Measurements from ENCODE around the gene PTCD2.

PTCD2 gene

DNA sequence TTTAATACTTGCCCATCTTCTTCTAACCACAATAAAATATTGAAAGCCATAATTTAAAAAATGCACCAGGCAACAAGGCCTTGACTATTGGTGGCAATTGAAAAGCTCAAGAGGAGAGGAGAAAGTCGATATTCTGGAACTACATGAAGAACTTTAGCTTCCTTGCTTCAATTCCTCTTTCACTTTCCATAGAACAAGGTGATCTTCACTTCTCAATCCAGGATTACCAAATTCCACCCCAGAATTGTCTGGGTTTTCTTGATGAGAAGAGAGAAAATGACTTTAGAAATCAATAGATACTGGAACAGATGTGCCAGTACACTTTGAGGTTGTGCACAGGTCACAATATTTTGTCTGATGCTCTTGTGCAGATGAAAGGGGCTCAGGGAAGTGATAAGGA, 52.2 kb downstream of the PTCD2 start:
- no peak for DNase-seq (ENCODE audit: low read depth, low spot score)
- no peak overlapping the region for H3K9ac ChIP-seq (ENCODE audit: insufficient read length, low read depth)
- no peak for TF ChIP-seq YY1 (IDR thresholded peaks at IDR 0.05; ENCODE audit: insufficient read depth, insufficient read length)
- no peaks in the 10 kb centered on the region for H3K27me3 ChIP-seq (ENCODE audit: insufficient read depth, insufficient read length)
- H3K4me3 ChIP-seq (ENCODE audit: insufficient read length, low read depth) = no peak overlapping the region
- H3K9me3 ChIP-seq (ENCODE audit: insufficient read depth, low read length) = no peaks in the 10 kb centered on the region
- H3K4me1 ChIP-seq (ENCODE audit: insufficient read depth, insufficient read length) = no peaks in the 10 kb centered on the region
- peaks cover 4% of the 10 kb centered on the region for H3K36me3 ChIP-seq (ENCODE audit: insufficient read depth, insufficient read length, low read length)

DNA sequence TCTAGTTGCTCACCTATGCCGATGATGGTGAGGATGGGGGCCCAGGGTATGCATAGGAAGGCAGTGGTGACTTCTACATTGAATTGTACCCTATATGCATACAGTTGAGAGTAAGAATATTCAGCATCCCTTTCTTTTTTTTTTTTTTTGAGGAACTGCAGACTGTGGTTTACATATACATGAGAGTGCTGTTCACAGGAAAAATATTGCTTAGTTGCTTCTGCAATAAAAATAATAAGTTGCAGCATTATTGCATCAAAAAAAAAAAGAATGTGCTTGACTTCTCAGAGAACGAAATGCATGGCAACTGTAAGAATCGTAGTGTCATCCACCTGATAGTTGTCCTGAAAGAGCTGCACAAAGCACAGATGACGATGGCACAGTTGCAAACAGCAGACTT, 52.8 kb downstream of the PTCD2 start:
- DNase-seq (ENCODE audit: low read depth, low spot score) = no peak
- Histone ChIP-seq H3K9ac (ENCODE audit: insufficient read length, low read depth) (no peak overlapping the region), H3K4me3 (ENCODE audit: insufficient read length, low read depth) (no peak overlapping the region), H3K27me3 (ENCODE audit: insufficient read depth, insufficient read length) (no peaks in the 10 kb centered on the region), H3K36me3 (ENCODE audit: insufficient read depth, insufficient read length, low read length) (peaks cover 4% of the 10 kb centered on the region), H3K4me1 (ENCODE audit: insufficient read depth, insufficient read length) (no peaks in the 10 kb centered on the region), H3K9me3 (ENCODE audit: insufficient read depth, low read length) (no peaks in the 10 kb centered on the region)
- TF ChIP-seq ZNF274 (IDR thresholded peaks at IDR 0.05; ENCODE audit: low read depth, low read length) (no peak), YY1 (IDR thresholded peaks at IDR 0.05; ENCODE audit: insufficient read depth, insufficient read length) (no peak), SUZ12 (IDR thresholded peaks at IDR 0.05; ENCODE audit: extremely low read depth, insufficient read depth, insufficient read length) (no peak)

DNA sequence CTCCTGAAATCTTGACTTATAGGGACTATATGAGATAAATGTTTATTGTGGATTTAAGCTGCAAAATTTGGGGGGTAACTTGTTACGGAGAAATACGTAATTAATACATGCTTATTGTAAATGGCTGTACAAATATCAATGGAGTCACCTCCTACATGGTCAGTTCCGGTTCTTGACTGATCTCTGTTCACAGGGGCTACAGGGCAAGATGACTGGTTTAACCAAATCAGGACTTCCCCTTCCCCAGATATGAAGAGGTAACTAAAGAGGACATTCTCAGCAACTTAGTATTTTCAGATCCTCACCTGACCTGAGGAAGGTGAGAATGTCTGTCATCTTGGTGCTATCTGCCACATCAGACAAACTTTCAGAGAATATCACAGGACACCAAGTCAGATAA, 54.7 kb downstream of the PTCD2 start:
- H3K4me3 ChIP-seq (ENCODE audit: insufficient read length, low read depth) = no peak overlapping the region
- no peak overlapping the region for H3K9ac ChIP-seq (ENCODE audit: insufficient read length, low read depth)
- TF ChIP-seq ZNF274 (IDR thresholded peaks at IDR 0.05; ENCODE audit: low read depth, low read length) (no peak), SUZ12 (IDR thresholded peaks at IDR 0.05; ENCODE audit: extremely low read depth, insufficient read depth, insufficient read length) (no peak), YY1 (IDR thresholded peaks at IDR 0.05; ENCODE audit: insufficient read depth, insufficient read length) (no peak)
- H3K9me3 ChIP-seq (ENCODE audit: insufficient read depth, low read length) = no peaks in the 10 kb centered on the region
- DNase-seq (ENCODE audit: low read depth, low spot score) = no peak
- H3K27me3 ChIP-seq (ENCODE audit: insufficient read depth, insufficient read length) = no peaks in the 10 kb centered on the region
- H3K36me3 ChIP-seq (ENCODE audit: insufficient read depth, insufficient read length, low read length) = peaks cover 4% of the 10 kb centered on the region
- H3K4me1 ChIP-seq (ENCODE audit: insufficient read depth, insufficient read length) = no peaks in the 10 kb centered on the region

DNA sequence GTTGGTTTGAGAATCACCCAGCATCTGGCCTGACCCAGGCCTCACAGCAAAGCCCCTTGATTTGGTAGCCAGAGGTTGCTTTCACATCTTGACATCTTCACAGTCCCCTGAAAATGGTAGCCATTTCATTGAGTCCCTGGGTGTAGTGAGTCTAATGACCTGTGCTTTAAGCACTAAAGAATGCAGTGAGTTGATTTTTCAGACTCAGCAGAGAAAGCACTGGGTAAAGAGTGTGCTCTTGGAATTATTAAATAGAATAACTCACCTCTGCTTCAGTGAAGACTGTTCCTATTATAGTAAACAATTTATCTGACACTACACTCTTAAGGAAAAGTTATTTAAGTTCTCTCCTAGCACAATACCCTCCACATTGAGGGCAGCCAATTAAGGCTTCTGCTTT, 56.2 kb downstream of the PTCD2 start:
- DNase-seq (ENCODE audit: low read depth, low spot score) = no peak
- TF ChIP-seq YY1 (IDR thresholded peaks at IDR 0.05; ENCODE audit: insufficient read depth, insufficient read length) = no peak
- TF ChIP-seq ZNF274 (IDR thresholded peaks at IDR 0.05; ENCODE audit: low read depth, low read length) = no peak
- TF ChIP-seq SUZ12 (IDR thresholded peaks at IDR 0.05; ENCODE audit: extremely low read depth, insufficient read depth, insufficient read length) = no peak
- no peaks in the 10 kb centered on the region for H3K36me3 ChIP-seq (ENCODE audit: insufficient read depth, insufficient read length, low read length)

DNA sequence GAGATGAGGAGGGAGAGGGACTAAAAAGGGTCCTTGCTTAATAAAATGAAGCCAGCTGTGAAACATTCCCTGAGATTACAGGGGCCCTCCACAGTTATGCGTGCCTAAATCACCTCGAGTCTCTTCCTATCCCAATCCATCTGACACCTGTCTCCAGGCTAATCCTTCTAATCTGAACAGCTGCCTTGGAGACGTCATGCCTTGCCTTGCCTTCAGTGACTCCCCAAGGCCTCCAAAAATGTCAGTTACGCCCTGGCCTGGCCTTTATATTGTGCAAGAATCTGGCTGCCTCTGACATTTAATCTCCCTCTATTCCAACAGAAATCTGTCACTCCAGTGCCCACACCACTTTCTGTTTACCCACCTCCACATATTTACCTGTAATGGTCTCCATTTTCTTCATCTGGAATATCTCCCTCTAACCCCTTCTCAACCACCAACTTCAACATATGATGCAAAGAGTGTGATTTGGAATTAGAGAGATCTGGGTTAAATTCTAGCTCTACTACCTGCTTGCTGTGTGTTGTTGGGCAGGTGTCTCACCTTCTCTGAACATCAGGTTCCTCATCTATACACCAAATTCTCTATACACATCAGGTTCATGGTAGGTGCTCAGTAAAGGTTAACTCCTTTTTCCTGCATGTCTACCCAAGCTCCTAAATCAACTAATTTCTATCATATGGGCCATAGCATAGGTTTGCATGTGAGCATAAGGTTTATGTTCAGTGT, 57.9 kb downstream of the PTCD2 start:
- H3K4me1 ChIP-seq (ENCODE audit: insufficient read depth, insufficient read length) = no peaks in the 10 kb centered on the region
- no peak for TF ChIP-seq YY1 (IDR thresholded peaks at IDR 0.05; ENCODE audit: insufficient read depth, insufficient read length)
- no peak for TF ChIP-seq SUZ12 (IDR thresholded peaks at IDR 0.05; ENCODE audit: extremely low read depth, insufficient read depth, insufficient read length)
- no peak overlapping the region for H3K4me3 ChIP-seq (ENCODE audit: insufficient read length, low read depth)
- no peaks in the 10 kb centered on the region for H3K27me3 ChIP-seq (ENCODE audit: insufficient read depth, insufficient read length)
- H3K9ac ChIP-seq (ENCODE audit: insufficient read length, low read depth) = no peak overlapping the region
- H3K36me3 ChIP-seq (ENCODE audit: insufficient read depth, insufficient read length, low read length) = no peaks in the 10 kb centered on the region
- no peak for DNase-seq (ENCODE audit: low read depth, low spot score)
- no peaks in the 10 kb centered on the region for H3K9me3 ChIP-seq (ENCODE audit: insufficient read depth, low read length)

More for the DNA sequence above, 56.2 kb downstream of the PTCD2 start:
- Histone ChIP-seq H3K27me3 (ENCODE audit: insufficient read depth, insufficient read length) (no peaks in the 10 kb centered on the region), H3K9me3 (ENCODE audit: insufficient read depth, low read length) (no peaks in the 10 kb centered on the region), H3K4me1 (ENCODE audit: insufficient read depth, insufficient read length) (no peaks in the 10 kb centered on the region), H3K4me3 (ENCODE audit: insufficient read length, low read depth) (no peak overlapping the region), H3K9ac (ENCODE audit: insufficient read length, low read depth) (no peak overlapping the region)

DNA sequence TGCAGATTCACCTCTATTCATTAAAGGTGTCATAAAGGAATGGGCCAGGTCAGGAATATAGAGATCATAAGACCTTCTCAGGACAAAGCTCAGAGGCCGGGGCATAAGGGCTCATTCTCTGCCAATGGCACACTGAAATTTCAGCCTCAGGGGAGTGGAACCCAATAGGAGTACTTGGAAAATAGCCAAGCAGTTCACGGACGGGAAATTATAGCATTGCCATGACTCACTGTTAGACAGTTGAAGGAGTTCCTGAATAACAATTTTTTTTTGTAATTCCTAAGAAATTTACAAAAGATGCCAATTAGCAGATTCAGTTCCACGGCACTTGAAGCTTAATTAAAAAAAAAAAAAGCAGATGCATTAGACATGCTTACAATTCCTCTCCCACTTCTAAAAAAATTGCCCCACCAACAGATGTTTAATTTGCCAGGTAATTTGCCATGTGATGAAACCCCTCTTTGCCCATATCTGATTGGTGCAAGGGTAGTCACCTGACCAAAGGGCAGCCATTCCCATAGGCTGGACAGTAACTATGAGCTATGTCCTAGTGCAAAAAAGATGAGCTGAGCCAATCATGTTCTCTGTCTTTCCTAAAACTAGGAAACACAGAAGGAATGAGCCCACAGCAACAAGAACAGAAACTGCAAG, 58.6 kb downstream of the PTCD2 start:
- TF ChIP-seq SUZ12 (IDR thresholded peaks at IDR 0.05; ENCODE audit: extremely low read depth, insufficient read depth, insufficient read length) (no peak), ZNF274 (IDR thresholded peaks at IDR 0.05; ENCODE audit: low read depth, low read length) (no peak), YY1 (IDR thresholded peaks at IDR 0.05; ENCODE audit: insufficient read depth, insufficient read length) (no peak)
- H3K27me3 ChIP-seq (ENCODE audit: insufficient read depth, insufficient read length) = no peaks in the 10 kb centered on the region
- DNase-seq (ENCODE audit: low read depth, low spot score) = no peak
- H3K9me3 ChIP-seq (ENCODE audit: insufficient read depth, low read length) = no peaks in the 10 kb centered on the region
- no peak overlapping the region for H3K9ac ChIP-seq (ENCODE audit: insufficient read length, low read depth)
- H3K4me1 ChIP-seq (ENCODE audit: insufficient read depth, insufficient read length) = no peaks in the 10 kb centered on the region
- H3K4me3 ChIP-seq (ENCODE audit: insufficient read length, low read depth) = no peak overlapping the region
- H3K36me3 ChIP-seq (ENCODE audit: insufficient read depth, insufficient read length, low read length) = no peaks in the 10 kb centered on the region

DNA sequence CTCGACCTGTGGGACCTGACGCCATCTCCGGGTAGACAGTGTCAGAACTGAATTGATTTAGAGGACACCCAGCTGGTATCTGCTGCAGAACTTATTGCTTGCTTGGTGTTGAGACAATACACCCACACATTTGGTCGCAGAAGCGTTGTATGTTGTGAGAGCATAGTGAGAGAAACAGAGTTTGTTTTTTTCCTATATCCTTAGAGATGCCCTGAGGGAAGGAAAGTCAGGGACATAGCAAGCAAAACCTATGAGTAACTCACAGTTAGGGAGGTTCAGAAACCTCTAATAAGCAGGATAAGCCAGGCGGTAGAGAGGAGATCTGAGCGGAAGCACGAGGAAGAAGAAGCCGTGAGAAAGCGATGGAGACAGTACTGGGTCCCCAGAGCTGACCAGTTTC, 59.8 kb downstream of the PTCD2 start:
- Histone ChIP-seq H3K4me1 (ENCODE audit: insufficient read depth, insufficient read length) (no peaks in the 10 kb centered on the region), H3K27me3 (ENCODE audit: insufficient read depth, insufficient read length) (no peaks in the 10 kb centered on the region), H3K9me3 (ENCODE audit: insufficient read depth, low read length) (no peaks in the 10 kb centered on the region), H3K9ac (ENCODE audit: insufficient read length, low read depth) (no peak overlapping the region), H3K36me3 (ENCODE audit: insufficient read depth, insufficient read length, low read length) (no peaks in the 10 kb centered on the region), H3K4me3 (ENCODE audit: insufficient read length, low read depth) (no peak overlapping the region)
- no peak for TF ChIP-seq ZNF274 (IDR thresholded peaks at IDR 0.05; ENCODE audit: low read depth, low read length)
- TF ChIP-seq YY1 (IDR thresholded peaks at IDR 0.05; ENCODE audit: insufficient read depth, insufficient read length) = no peak
- TF ChIP-seq SUZ12 (IDR thresholded peaks at IDR 0.05; ENCODE audit: extremely low read depth, insufficient read depth, insufficient read length) = no peak
- DNase-seq (ENCODE audit: low read depth, low spot score) = no peak

Measured in NT2/D1 (cell line).